PFSK-1 (cell line): Measurements from ENCODE around the gene DTYMK.

Source experiments
- POLR2AphosphoS5 ChIP-seq: IDR thresholded peaks from 2 replicates; pipeline ENCODE4 v1.6.1; 2012; ENCODE audit warnings: low read depth, mild to moderate bottlenecking, control low read depth, low read length, moderate library complexity
- SIN3A ChIP-seq: IDR thresholded peaks from 2 replicates; pipeline ENCODE4 v1.6.1; 2012; ENCODE audit warnings: mild to moderate bottlenecking, low read length, moderate library complexity, borderline replicate concordance; ENCODE audit not compliant: insufficient read depth

DNA sequence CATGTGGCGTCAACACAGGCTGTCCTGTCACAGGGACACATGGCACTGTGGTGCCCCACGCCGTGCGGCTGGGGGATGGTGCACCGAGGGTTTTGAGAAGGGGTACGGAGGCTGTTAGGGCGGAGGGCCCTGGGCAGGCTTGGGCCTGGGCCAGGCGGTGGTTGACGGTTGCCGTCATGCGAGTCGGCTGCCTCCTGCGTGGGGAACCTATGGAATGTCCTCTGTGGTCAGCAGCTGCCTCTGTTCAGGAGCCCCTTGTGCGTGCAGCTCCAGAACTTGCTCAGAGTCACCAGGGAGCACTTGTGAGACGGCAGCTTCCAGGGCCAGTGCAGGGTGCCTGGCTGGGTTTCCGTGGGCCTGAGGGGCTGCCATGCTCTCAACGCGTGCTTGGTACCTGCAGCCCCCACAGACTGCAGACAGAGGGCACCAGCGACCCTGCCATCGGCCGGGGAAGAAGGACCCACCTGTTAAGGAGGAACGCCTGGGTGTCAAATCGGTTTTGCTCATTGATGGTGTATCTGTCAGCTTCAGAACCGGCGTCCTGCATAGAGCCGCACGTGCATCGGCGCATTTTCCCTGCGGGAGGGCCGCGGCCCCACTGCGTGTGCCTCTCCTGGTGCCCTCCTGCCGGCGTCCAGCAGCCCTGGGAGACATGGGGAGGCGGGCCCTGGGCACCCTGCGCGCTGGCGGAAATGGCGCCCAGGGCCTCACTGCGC lies 37.8 kb upstream of the DTYMK start:
- TF ChIP-seq POLR2AphosphoS5, result no peak
- no peak for TF ChIP-seq SIN3A
